B cell (primary cell): ENCODE measurements around the gene FHIT. TPM values are rescaled to one million over a fixed set of nuclear protein-coding genes. Genes with fewer than 3 reads are reported as not detected.

Experiments used
- ATAC-seq: fragments of 200-7000 bp; cut with Tn5 transposase; one replicate; pipeline ENCODE4 v1.10.0; 2021; ENCODE audit warnings: low read depth, mild to moderate bottlenecking, moderate number of reproducible peaks, moderate library complexity
- CTCF ChIA-PET: fragments of 350-600 bp; sonication (Branson Sonifier 250); formaldehyde crosslinking; loops from one replicate; lab custom pipeline; 2021; ENCODE audit warnings: antibody characterized with exemption, inconsistent platforms; lab: Charles Lee
- POLR2A ChIA-PET: fragments of 350-600 bp; sonication (Branson Sonifier 250); formaldehyde crosslinking; loops from one replicate; lab custom pipeline; 2021; ENCODE audit warnings: antibody characterized with exemption; lab: Charles Lee
- DNase-seq: peaks from one replicate; pipeline ENCODE4 v3.0.0; 2013
- H2AFZ ChIP-seq: 2 replicates; pipeline ENCODE4 v1.6.1; 2012; ENCODE audit warnings: mild to moderate bottlenecking, low read depth, low read length; ENCODE audit not compliant: insufficient read depth, poor library complexity, severe bottlenecking
- H3K27ac ChIP-seq, 2 donors: 1 replicate in 1 of 2; 2 replicates in 1 of 2; pipeline ENCODE4 v1.5.1; 2012 to 2013; ENCODE audit warnings: low read length in 2 of 2, mild to moderate bottlenecking in 2 of 2, moderate library complexity in 1 of 2
- H3K27me3 ChIP-seq, 4 experiments: fragments of 200-600 bp in 1 of 4; sonication (generic) in 1 of 4; replicated peaks in 1 of 4; 1 replicate in 2 of 4; 2 replicates in 2 of 4; pipeline versions ENCODE4 v1.6.1 to v1.7.0; 2013 to 2016; ENCODE audit warnings: low read length in 3 of 4, mild to moderate bottlenecking in 2 of 4, mixed read lengths in 1 of 4, moderate library complexity in 1 of 4; ENCODE audit not compliant: insufficient read depth in 4 of 4, control insufficient read depth in 3 of 4; ENCODE audit errors: control extremely low read depth in 1 of 4
- H3K36me3 ChIP-seq, 2 experiments: replicated peaks in 1 of 2; 1 replicate in 1 of 2; 2 replicates in 1 of 2; pipeline versions ENCODE4 v1.6.1 to v1.7.1; 2013; ENCODE audit warnings: low read length in 1 of 2; ENCODE audit not compliant: insufficient read depth in 2 of 2, control insufficient read depth in 1 of 2; ENCODE audit errors: control extremely low read depth in 1 of 2, extremely low read depth in 1 of 2
- H3K4me1 ChIP-seq, 2 donors: fragments of 200-600 bp in 1 of 2; sonication (generic) in 1 of 2; 1 replicate in 1 of 2; 2 replicates in 1 of 2; pipeline versions ENCODE4 v1.5.1 to v1.6.1; 2013 to 2017; ENCODE audit warnings: low read length in 2 of 2; ENCODE audit not compliant: control insufficient read depth in 2 of 2, insufficient read depth in 2 of 2
- H3K4me2 ChIP-seq: replicated peaks from 2 replicates; pipeline ENCODE3; 2012; ENCODE audit warnings: mild to moderate bottlenecking, low read depth, low read length; ENCODE audit not compliant: poor library complexity, severe bottlenecking
- H3K4me3 ChIP-seq, 5 experiments: fragments of 200-600 bp in 1 of 5; sonication (generic) in 1 of 5; 1 replicate in 3 of 5; 2 replicates in 2 of 5; pipeline versions ENCODE4 v1.5.1 to v1.7.0; 2011 to 2016; ENCODE audit warnings: low read length in 4 of 5, mild to moderate bottlenecking in 4 of 5, low read depth in 2 of 5, control low read depth in 1 of 5, moderate library complexity in 1 of 5; ENCODE audit not compliant: insufficient read depth in 1 of 5; ENCODE audit errors: control extremely low read depth in 1 of 5, extremely low read depth in 1 of 5
- H3K79me2 ChIP-seq: fragments of 200-600 bp; sonication (generic); one replicate; pipeline ENCODE4 v1.6.0; 2016; ENCODE audit warnings: low read length; ENCODE audit not compliant: control insufficient read depth, insufficient read depth
- H3K9ac ChIP-seq: fragments of 200-600 bp; sonication (generic); 2 replicates; pipeline ENCODE4 v1.6.1; 2017; ENCODE audit warnings: mild to moderate bottlenecking, low read length, moderate library complexity
- H3K9me3 ChIP-seq, 3 donors: one replicate each; pipeline versions ENCODE4 v1.6.1 to v1.7.1; 2013; ENCODE audit warnings: low read length in 2 of 3; ENCODE audit not compliant: control insufficient read depth in 2 of 3, insufficient read depth in 1 of 3; ENCODE audit errors: control extremely low read depth in 1 of 3
- H4K20me1 ChIP-seq: 2 replicates; pipeline ENCODE4 v1.6.0; 2012; ENCODE audit warnings: mild to moderate bottlenecking, low read length; ENCODE audit not compliant: insufficient read depth, control insufficient read depth, poor library complexity, severe bottlenecking
- H3K27ac Mint-ChIP-seq: one replicate; pipeline ENCODE4 v1.8.0; 2021; ENCODE audit warnings: mixed read lengths
- H3K27me3 Mint-ChIP-seq: one replicate; pipeline ENCODE4 v1.8.0; 2021; ENCODE audit warnings: mixed read lengths
- H3K4me1 Mint-ChIP-seq: one replicate; pipeline ENCODE4 v1.8.0; 2021; ENCODE audit warnings: mixed read lengths
- H3K4me3 Mint-ChIP-seq: one replicate; pipeline ENCODE4 v1.8.0; 2021; ENCODE audit warnings: mixed read lengths
- H3K9me3 Mint-ChIP-seq: one replicate; pipeline ENCODE4 v1.8.0; 2022; ENCODE audit warnings: mixed read lengths; ENCODE audit not compliant: insufficient read depth
- CTCF ChIP-seq: fragments of 200-600 bp; IDR thresholded peaks from one replicate; pipeline ENCODE4 v1.8.0; 2022; ENCODE audit warnings: antibody characterized with exemption, mild to moderate bottlenecking
- EZH2 ChIP-seq: IDR thresholded peaks from 2 replicates; pipeline ENCODE4 v1.6.1; 2012; ENCODE audit warnings: borderline replicate concordance, low read depth, mild to moderate bottlenecking, moderate library complexity, low read length; ENCODE audit not compliant: insufficient read depth, poor library complexity, severe bottlenecking
- WGBS: methylation state at CpG from one replicate; pipeline ENCODE4 v1.1.5; 2013; ENCODE audit warnings: missing lambda C conversion rate; ENCODE audit not compliant: insufficient coverage; 5-methylcytosine and 5-hydroxymethylcytosine counted together
- intact Hi-C: fragments of 100-400 bp; cut with micrococcal nuclease; formaldehyde crosslinking; loops from one replicate; pipeline ENCODE4 v1.10.0; 2022
- polyA plus RNA-seq: library from polyadenylated mRNA; depleted of rRNA; stranded (reverse); fragments of >200 nt; gene quantifications from 2 replicates; pipeline ENCODE4 v1.2.3, GENCODE V29; 2012
- total RNA-seq, 2 donors: library from RNA; stranded (reverse); fragments of 120-200 nt in 1 of 2; gene quantifications; 1 replicate in 1 of 2; 2 replicates in 1 of 2; pipeline versions ENCODE4 v1.2.3 to v1.2.4, GENCODE V29; 2013 to 2022

Gene FHIT
- total and polyA plus RNA-seq, 2 donors (not counting 1 experiment from before 2014, with no cell fraction given) = 1.7 to 7.8 TPM

GRCh38 chr3:59957150-59957549 is 1294.1 kb downstream of the FHIT start:
- Histone ChIP-seq H3K36me3 (no peaks in the 10 kb centered on the region), H3K79me2 (no peaks in the 10 kb centered on the region), H2AFZ (no peak overlapping the region), H3K9ac (no peak overlapping the region), H3K4me2 (no peak overlapping the region), H4K20me1 (no peaks in the 10 kb centered on the region), H3K4me1 (no peaks in the 10 kb centered on the region), H3K4me3 (no peak overlapping the region), H3K27ac (no peak overlapping the region), H3K9me3 (peaks cover 0 to 3% (median 2%) of the 10 kb centered on the region in 3 donors), H3K27me3 (peaks cover 0 to 5% (median 0%) of the 10 kb centered on the region in 4 experiments)
- no peak overlapping the region for H3K27ac Mint-ChIP-seq
- TF ChIP-seq CTCF (no peak), EZH2 (no peak)
- H3K4me1 Mint-ChIP-seq = no peaks in the 10 kb centered on the region
- H3K4me3 Mint-ChIP-seq = no peak overlapping the region
- CTCF ChIA-PET = no interaction called here
- ATAC-seq (no peak), DNase-seq (no peak)
- intact Hi-C loops = no loop called here
- H3K27me3 Mint-ChIP-seq = peaks cover 15% of the 10 kb centered on the region
- H3K9me3 Mint-ChIP-seq = no peaks in the 10 kb centered on the region
- 57% methylated on average over 1 of the region's 2 CpGs for WGBS
- POLR2A ChIA-PET = no interaction called here

- TF ChIP-seq CTCF (no peak), EZH2 (no peak)
- ATAC-seq (no peak), DNase-seq (no peak)
- H3K9me3 Mint-ChIP-seq = no peaks in the 10 kb centered on the region
- CTCF ChIA-PET = no interaction called here
- H2AFZ ChIP-seq = no peak overlapping the region
- H3K9me3 ChIP-seq = peaks cover 0 to 2% (median 0%) of the 10 kb centered on the region in 3 donors
- no peaks in the 10 kb centered on the region for H3K4me1 ChIP-seq
- no peaks in the 10 kb centered on the region for H3K79me2 ChIP-seq
- H3K4me3 ChIP-seq = no peak overlapping the region
- H4K20me1 ChIP-seq = no peaks in the 10 kb centered on the region
- H3K27ac ChIP-seq = no peak overlapping the region
- H3K4me2 ChIP-seq = no peak overlapping the region
- POLR2A ChIA-PET = no interaction called here
- H3K4me3 Mint-ChIP-seq = no peak overlapping the region
- WGBS = 94% methylated on average over 4 of the region's 7 CpGs
- no peaks in the 10 kb centered on the region for H3K36me3 ChIP-seq
- H3K9ac ChIP-seq = no peak overlapping the region
- intact Hi-C loops = no loop called here
- no peak overlapping the region for H3K27ac Mint-ChIP-seq
- H3K27me3 Mint-ChIP-seq = peaks cover 15% of the 10 kb centered on the region
- H3K27me3 ChIP-seq = peaks cover 0 to 5% (median 0%) of the 10 kb centered on the region in 4 experiments
- no peaks in the 10 kb centered on the region for H3K4me1 Mint-ChIP-seq
Measured at GRCh38 chr3:59953104-59953503, 1298.1 kb downstream of the FHIT start.
